ENCODE results near the gene CD99L2.

GRCh38 chrX:150805736-150806135, 92.7 kb downstream of the CD99L2 start:
- TF ChIP-seq CTCF (IDR thresholded peaks at IDR 0.05): no peak
- TF ChIP-seq POLR2AphosphoS5 (IDR thresholded peaks at IDR 0.05): no peak
